GM18505 (cell line): ENCODE results near the gene RSPO4.
"Not testable (repeated sequence)": the region's sequence is repeated elsewhere in the genome, so short reads cannot be mapped to it uniquely, and the experiment has no call there.

Experiments used
- ATAC-seq: cut with Tn5 transposase; IDR thresholded peaks from one replicate; pipeline ENCODE4 v1.9.1; 2021; ENCODE audit not compliant: unreplicated experiment
- POLR2A ChIP-seq: IDR thresholded peaks from 4 replicates; pipeline ENCODE4 v1.6.1; 2011; ENCODE audit warnings: borderline replicate concordance; ENCODE audit not compliant: insufficient read depth, insufficient read length; ENCODE audit errors: extremely low read depth

Gene RSPO4

DNA sequence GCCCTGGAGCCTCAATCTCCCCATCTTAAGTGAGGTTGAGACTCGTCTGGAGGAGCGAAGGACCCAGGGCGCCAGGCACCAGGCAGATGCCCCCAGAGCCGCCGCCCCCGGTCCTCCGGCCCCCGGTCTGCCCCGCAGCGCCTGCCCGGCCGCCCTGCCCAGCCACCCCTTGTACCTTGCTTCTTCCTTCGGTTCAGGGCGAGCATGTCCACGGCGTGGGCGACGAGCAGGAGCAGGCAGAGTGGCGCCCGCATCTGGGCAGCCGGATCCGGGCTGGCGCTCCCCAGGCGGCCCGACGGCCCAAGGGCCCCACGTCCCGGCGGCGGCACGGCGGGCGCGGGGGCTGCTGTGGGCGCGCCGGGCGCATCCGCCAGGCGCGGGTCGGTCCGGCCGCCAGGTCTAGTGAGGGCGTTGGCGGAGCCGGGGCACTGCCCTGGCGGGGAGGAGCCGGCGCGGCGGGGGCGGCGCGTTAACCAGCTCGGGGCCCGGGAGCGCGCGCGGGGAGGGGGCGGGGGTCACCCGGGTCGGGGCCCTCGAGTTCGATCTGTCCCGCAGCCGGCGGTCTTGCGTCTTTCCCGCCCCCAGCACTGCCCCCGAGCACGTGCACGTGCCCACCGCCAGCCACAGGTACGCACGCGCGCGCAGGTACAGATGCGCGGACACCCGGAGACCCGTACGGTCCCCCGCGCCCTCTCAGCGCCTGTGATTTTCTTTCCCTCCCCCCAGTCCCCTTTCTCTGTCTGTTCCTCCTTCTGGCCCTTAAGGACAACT, at the start of gene RSPO4:
TSS of gene RSPO4 (minus strand) at position 401 of the 771 bp plus-strand sequence. CDS start at position 254, 147 bp downstream.
- no peak for TF ChIP-seq POLR2A
- ATAC-seq, result no peak

DNA sequence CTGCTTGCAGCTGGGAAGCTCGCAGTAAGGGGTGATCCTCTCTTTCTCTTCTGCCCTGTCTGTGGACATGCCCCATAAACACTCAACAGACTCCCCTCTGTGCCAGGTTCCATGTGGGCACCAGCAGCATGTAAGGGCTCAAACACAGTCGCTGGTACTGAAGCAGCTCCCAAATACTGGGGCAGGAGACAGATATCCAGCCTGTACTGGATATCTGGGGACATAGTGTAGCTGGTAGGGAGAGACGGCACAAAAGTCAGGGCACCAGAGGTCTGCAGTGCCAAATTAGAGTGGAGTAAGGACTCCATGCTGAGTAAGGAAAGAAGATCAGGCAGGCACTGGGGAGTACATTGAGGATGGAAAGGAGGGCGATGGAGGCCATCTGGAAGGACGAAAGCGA, 48.3 kb upstream of the RSPO4 start:
- TF ChIP-seq POLR2A, result no peak
- no peak for ATAC-seq

DNA sequence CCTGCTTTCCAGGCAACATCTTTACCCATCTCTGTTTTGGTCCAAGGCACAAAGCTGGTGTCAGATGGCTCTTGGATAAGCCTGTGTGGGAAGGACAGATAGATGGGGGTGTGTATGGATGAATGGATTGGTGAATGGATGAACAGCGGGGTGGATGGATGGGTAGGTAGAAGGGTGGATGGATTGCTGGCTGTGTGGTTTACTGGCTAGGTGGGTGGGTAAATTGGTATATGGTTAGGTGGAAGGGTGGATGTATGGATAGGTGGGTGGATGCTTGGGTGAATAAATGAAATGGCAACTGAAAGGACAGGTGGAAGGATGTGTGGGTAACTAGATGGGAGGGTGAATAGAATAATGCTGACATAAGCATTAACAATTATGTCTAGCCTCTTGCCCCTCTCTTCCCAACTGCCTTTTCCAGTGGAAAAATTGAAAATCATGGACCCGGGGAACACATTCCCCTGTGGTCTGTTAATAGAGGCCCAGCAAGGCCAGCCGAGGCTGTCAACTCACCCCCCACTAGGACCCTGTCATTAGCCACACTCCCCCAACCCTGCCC, 43.8 kb upstream of the RSPO4 start:
- ATAC-seq, result no peak
- no peak for TF ChIP-seq POLR2A

DNA sequence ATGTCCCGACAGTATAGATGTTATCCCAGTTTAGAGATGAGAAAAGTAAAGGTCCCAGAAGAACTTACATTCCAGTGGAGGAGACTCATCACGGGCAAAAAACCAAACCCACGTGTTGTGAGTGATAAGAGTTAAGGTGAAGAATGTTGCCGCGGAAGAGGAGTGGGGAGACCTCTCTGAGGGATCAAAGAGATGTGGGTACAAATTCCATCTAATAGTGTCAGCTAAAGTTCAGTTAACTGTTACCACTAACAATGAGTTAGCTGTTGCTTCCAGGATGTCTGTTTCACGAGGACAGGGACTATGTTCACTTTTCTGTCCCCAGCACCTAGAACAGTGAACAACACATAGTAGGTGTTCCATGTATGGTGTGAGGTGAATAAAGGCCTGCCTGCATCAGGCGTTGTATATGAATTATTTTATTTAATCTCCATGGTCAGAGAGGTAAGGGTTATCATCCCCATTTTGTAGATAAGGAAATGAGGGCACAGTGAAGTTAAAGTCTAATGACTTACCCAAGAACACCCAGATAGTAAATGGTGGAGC, 39.8 kb upstream of the RSPO4 start:
- no peak for ATAC-seq
- TF ChIP-seq POLR2A, result no peak

DNA sequence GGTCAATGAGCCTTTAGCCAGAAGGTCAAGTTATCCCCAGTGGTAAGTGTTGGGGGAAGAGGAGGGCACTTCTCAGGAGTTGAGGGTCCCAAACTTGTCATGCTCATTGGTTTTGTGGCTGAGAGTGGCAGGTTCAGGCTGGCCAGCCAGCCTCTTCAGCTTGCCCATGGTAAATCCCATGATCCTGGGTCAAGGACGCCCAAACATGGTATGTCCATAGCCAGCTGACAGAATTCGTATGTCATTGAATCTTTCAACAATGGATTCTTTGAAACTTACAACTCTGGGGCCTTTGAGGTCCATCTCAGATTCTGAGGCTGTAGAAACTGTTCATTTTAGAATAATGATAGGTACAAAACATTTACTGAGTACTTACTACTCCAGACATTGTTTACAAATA, 36.1 kb upstream of the RSPO4 start:
- ATAC-seq, result no peak
- TF ChIP-seq POLR2A, result no peak

DNA sequence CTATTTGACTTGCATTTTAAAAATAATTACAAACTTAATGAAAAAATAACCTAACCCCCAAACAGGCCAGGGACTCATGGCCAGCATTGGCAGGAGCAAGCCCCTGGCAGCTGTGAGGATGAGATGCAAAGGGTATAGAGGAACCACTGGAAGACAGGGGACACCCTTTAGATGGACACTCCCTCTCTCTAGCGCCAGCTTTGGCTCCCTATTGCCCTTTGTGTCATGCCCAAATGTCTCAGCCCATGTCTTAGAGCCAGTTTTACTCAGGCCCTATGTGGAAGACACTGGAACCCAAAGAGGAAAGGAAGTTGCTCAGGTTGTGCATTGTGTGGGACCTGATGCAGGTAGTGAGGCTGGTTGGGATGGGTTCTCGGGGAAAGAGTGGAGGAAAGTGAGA, 34.9 kb upstream of the RSPO4 start:
- ATAC-seq, result no peak
- no peak for TF ChIP-seq POLR2A

DNA sequence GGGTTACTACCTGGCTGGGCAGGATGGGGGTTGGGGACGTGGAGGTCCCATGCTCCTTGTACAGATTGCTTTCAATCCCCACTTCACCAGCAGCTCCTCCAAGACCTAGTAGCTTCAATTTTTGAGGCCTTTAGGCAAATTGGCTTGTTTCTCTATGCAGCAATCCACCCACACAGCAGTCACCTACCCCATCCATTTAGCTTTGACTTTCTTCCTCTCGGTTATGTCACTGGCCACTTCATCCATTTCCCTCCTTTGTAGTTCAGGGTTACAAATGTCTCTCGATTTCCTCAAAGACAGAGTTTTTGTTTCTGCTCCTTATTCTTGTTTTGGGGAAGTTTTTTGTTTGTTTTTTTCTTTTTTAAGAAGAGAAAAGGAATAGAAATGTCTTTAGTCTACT, 33.4 kb upstream of the RSPO4 start:
- TF ChIP-seq POLR2A, result no peak
- no peak for ATAC-seq

DNA sequence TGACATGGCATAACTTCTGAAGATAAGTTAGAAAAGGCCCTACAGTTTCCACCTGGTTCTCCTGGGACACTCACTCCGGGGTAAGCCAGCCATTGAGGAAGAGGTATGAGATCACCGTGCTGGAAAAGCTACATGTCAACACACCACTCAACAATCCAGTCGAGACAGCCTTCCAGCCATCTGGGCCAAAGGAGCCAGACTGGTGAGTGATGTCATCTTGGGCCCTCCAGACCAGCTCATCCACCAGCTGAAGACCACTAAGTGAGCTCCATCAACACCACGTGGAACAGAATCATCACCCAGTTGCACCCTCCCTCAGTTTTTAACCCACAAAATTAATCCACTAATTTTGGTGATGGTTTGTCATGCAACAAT, 32.3 kb upstream of the RSPO4 start:
- no peak for ATAC-seq
- TF ChIP-seq POLR2A, result no peak

DNA sequence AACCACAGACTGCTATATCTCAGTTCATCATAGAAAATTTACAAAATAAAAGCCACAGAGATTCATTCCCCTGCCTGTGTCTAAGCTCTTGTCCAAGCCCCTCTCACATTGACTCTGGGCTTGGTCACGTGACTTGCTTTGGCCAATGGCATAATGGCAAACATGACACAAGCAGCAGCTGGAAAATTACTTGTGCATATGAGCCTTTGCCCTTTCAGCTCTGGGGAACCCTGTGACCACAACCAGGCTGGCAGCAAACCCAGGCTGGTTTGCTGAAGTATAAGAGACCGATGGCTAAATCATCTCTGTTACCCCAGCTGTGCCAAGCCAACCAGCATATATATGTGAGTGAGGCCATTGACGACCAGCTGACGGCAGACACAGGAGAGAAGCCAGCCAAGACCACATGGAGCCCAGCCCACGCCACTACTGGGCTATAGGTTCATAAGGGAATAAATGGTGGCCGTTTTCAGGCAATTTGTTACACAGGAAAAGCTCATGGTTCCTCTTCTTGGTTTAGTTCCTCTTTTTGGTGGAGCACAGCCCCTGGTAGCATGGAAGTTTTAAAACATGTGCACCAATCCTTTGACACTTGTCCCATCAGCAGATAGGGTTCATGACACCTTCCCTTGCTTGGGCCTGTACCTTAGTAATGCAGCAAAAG, 31.8 kb upstream of the RSPO4 start:
- no peak for ATAC-seq
- TF ChIP-seq POLR2A, result no peak

DNA sequence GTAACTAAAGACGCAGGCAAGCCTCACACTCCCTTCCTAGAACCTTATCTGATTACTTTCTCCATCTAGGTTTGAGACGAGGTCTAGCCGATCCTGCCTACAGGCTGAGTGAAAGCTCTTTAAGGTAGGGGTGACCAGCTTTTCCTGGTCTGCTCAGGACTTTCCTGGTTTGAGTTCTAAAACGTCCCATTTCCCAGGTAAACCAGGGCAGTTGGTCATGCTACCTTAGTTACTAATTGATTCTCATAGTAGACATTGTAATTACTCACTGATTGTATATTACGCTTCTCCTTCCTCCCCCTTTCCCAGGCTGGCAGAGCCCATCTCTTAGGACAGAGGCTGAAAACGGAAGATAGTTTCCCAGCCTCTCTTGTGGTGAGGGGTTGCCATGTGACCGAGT, 27.9 kb upstream of the RSPO4 start:
- no peak for TF ChIP-seq POLR2A
- ATAC-seq, result no peak

DNA sequence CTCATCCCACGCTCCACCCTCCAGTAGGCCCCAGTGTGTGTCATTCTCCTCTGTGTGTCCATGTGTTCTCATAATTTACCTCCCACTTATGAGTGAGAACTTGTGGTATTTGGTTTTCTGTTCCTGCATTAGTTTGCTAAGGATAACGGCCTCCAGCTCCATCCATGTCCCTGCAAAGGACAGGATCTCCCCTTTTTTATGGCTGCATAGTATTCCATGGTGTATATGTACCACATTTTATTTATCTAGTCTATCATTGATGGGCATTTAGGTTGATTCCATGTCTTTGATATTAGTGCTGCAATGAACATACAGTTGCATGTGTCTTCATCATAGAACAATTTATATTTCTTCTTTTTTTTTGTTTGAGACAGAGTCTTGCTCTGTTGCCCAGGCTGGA, 24.1 kb upstream of the RSPO4 start:
- ATAC-seq, result not testable (repeated sequence)

DNA sequence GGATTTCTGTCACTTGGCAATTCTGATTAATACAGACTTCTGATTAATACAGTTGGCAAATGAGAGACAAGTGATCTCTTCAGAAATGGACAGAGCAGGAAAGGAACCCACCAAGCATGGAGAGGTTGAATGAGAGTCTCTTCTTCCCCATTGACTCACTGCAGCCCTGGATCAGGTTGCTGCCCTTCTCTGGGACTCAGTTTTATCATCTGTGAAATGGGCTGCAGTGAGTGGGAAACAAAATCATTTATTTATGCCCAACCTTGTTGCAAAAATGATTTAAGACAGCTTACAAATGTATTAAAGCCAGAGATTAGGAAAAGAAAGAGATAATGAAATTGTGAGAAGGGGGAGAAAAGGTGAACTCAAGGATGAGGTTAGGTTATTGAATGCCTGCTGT, 20.8 kb upstream of the RSPO4 start:
- TF ChIP-seq POLR2A, result no peak
- ATAC-seq, result no peak

DNA sequence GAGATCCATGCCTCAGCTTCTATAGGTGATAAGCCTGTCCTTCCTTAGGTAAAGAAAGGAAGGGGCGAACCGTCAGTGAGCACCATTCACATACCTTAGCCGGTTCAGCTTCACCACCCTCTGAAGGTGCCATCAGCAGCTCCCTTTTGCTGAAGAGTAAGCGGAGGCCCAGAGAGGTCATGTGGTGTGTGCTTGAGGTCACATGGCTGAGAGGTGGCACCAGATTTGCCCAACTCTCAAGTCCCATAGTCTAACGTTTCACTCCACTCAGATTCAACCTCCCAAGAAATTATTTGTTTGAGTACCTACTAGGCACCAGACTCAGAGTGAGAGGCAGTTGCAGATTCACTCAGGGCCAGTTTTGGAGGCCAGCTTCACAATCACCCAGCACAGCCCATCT, 18.5 kb upstream of the RSPO4 start:
- no peak for ATAC-seq
- TF ChIP-seq POLR2A, result no peak

DNA sequence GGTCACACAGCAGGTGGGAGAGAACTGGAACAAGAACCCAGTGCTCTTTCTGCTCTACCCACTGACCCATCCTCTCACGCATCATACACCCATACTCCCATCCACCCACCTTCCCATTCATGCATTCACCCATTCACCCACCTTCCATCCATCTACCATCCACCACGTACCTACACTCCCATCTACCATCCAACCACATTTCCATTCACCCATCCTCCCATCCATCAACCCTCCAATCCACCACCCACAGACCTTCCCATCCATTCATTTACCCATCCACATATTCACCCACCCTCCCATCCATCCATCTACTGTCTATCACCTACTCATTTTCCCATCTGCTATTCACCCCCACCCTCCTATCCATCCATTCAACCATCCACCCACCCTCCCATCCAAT, 17.2 kb upstream of the RSPO4 start:
- no peak for ATAC-seq
- no peak for TF ChIP-seq POLR2A
